Measurements from ENCODE around the gene RBM14. TPM values are rescaled to one million over a fixed set of nuclear protein-coding genes. Genes with fewer than 3 reads are reported as not detected.
"Not testable (repeated sequence)": the region's sequence is repeated elsewhere in the genome, so short reads cannot be mapped to it uniquely, and the experiment has no call there.

The RBM14 gene
- total RNA-seq, 5 donors from 2014 or later (not counting 1 experiment from before 2014, with no cell fraction given): 176 to 382 (median 191) TPM

DNA sequence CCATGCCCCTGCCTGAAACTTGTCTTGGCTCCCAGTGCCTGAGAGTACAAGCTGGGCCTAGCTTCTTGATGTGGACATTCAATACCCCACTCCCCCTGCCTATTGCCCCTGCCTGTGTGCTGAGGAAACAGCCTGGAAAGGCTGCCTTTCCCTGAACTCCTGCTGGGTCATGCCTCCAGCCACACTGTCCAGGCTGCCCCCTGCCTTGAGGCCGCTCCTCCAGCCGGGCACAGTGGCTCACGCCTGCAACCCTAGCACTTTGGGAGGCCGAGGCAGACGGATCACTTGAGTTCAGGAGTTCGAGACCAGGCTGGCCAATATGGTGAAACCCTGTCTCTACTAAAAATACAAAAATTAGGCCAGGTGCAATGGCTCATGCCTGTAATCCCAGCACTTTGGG lies 13.4 kb upstream of the RBM14 start:
- Histone ChIP-seq H3K9me3 (no peaks in the 10 kb centered on the region), H3K4me3 (ENCODE audit: control insufficient read depth in 1 of 2, extremely low read depth in 1 of 2, low read length in 1 of 2) (no peak overlapping the region), H3K36me3 (ENCODE audit: control insufficient read depth in 2 of 2, extremely low read depth in 1 of 2, insufficient read depth in 1 of 2, low read length in 1 of 2) (peaks cover 26 to 45% of the 10 kb centered on the region in 2 donors), H3K27me3 (replicated peaks in 1 of 2; ENCODE audit: control insufficient read depth in 2 of 2, extremely low read depth in 1 of 2, insufficient read depth in 2 of 2, low read length in 1 of 2) (no peaks in the 10 kb centered on the region), H3K4me1 (ENCODE audit: control insufficient read depth in 1 of 2, extremely low read depth in 1 of 2, insufficient read depth in 2 of 2, low read length in 2 of 2) (no peaks in the 10 kb centered on the region), H3K27ac (ENCODE audit: low read length) (no peak overlapping the region)
- 92% methylated on average over 5 of the region's 6 CpGs for WGBS (ENCODE audit: insufficient coverage)
- no peaks in the 10 kb centered on the region for H3K9me3 Mint-ChIP-seq
- peaks cover 26% of the 10 kb centered on the region for H3K36me3 Mint-ChIP-seq
- H3K27me3 Mint-ChIP-seq: no peaks in the 10 kb centered on the region
- DNase-seq (no peak), ATAC-seq (replicated peaks in 1 of 4) (no peak)
- no peak overlapping the region for H3K27ac Mint-ChIP-seq
- ChIA-PET POLR2A (interaction anchor here in 1 of 2 donors (0.6 kb wide), 1 partner anchor 19 kb away, joined by 6 read pairs; no protein-coding TSS in a partner anchor), CTCF (interaction anchor here in 1 of 2 donors (0.6 kb wide), 1 partner anchor 137 kb away, joined by 4 read pairs; no protein-coding TSS in a partner anchor)
- H3K4me3 Mint-ChIP-seq: no peak overlapping the region
- H3K4me1 Mint-ChIP-seq: peaks cover 0 to 3% (median under 1%) of the 10 kb centered on the region in 3 donors

DNA sequence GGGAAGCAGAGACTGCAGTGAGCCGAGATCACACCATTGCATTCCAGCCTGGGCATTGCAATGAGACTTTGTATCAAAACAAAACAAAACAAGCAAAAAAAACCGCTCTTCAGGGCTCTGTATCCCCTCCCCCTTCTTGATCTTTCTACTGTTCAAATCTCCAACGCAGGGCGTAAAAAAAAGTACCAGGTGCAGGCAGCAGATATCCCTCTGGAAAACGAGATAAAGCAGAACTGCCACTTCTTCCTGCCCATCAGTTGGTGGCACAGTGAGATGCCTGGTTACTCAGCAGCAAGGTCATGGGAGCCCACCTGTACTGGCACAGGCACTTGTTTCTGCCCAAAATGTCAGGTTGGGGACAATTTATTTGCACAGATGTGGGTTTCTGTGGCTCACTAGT lies 12.3 kb upstream of the RBM14 start:
- no peaks in the 10 kb centered on the region for H3K27me3 Mint-ChIP-seq
- ChIA-PET POLR2A (no interaction called here), CTCF (no interaction called here)
- Histone ChIP-seq H3K36me3 (ENCODE audit: control insufficient read depth in 2 of 2, extremely low read depth in 1 of 2, insufficient read depth in 1 of 2, low read length in 1 of 2) (peaks cover 26 to 41% of the 10 kb centered on the region in 2 donors), H3K9me3 (no peaks in the 10 kb centered on the region), H3K27me3 (replicated peaks in 1 of 2; ENCODE audit: control insufficient read depth in 2 of 2, extremely low read depth in 1 of 2, insufficient read depth in 2 of 2, low read length in 1 of 2) (no peaks in the 10 kb centered on the region), H3K4me1 (ENCODE audit: control insufficient read depth in 1 of 2, extremely low read depth in 1 of 2, insufficient read depth in 2 of 2, low read length in 2 of 2) (no peaks in the 10 kb centered on the region), H3K4me3 (ENCODE audit: control insufficient read depth in 1 of 2, extremely low read depth in 1 of 2, low read length in 1 of 2) (no peak overlapping the region), H3K27ac (ENCODE audit: low read length) (no peak overlapping the region)
- ATAC-seq (replicated peaks in 1 of 4) (no peak), DNase-seq (no peak)
- WGBS (ENCODE audit: insufficient coverage): 84% methylated on average over 5 of the region's 5 CpGs
- no peaks in the 10 kb centered on the region for H3K9me3 Mint-ChIP-seq
- H3K4me3 Mint-ChIP-seq: no peak overlapping the region
- H3K4me1 Mint-ChIP-seq: no peaks in the 10 kb centered on the region
- no peak overlapping the region for H3K27ac Mint-ChIP-seq
- H3K36me3 Mint-ChIP-seq: peaks cover 26% of the 10 kb centered on the region

DNA sequence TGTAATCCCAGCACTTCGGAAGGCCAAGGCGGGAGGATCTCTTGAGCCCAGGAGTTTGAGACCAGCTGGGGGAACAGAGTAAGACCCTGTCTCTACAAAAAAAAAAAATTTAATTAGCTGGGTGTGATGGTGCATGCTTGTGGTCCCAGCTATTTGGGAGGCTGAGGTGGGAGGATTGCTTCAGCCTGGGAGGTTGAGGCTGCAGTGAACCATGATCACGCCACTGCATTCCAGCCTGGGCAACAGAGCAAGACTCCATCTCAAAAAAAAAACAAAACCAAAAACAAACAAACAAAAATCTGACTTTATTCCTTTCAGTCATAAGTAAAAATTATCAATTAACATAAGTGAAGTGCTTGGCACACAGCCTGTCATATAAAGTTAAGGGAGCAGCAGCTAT lies 9.8 kb upstream of the RBM14 start:
- not testable (repeated sequence) for H3K4me3 ChIP-seq (ENCODE audit: control insufficient read depth in 1 of 2, extremely low read depth in 1 of 2, low read length in 1 of 2); H3K27ac ChIP-seq (ENCODE audit: low read length); ATAC-seq (replicated peaks in 1 of 4)

DNA sequence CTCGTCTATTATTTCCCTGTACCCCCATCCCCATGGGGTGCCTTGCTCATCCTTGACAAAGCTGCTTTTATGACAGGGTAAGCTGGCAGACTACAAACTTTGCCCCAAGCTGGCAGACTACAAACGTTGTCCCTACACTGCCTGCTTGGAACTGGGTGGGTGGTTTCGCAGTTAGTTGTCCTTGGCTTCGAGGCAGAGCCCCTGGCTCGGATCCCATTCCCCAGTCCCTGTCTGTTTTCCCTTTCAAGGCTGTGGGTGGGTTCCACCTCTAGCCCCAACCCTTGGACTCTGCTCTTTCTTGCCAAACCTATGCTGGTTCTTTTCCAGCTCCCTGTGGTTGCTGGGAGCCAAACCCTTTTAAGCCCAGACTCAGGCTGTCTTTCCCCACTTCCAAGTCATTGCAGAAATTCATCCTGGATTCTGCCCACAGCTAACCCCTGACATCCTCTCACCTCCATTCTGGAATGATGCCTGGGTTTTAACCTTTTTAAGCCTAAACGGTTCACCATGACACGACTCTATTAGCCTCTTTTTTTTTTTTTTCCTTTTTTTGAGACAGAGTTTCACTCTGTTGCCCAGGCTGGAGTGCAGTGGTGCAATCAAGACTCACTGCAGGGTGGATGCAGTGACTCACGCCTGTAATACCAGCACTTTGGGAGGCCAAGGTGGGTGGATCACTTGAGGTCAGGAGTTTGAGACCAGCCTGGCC lies 9.2 kb upstream of the RBM14 start:
- H3K4me1 ChIP-seq (ENCODE audit: control insufficient read depth in 1 of 2, extremely low read depth in 1 of 2, insufficient read depth in 2 of 2, low read length in 2 of 2): no peaks in the 10 kb centered on the region
- peaks cover 6 to 17% (median 9%) of the 10 kb centered on the region in 3 donors for H3K4me1 Mint-ChIP-seq
- H3K27ac ChIP-seq (ENCODE audit: low read length): no peak overlapping the region
- no peak overlapping the region for H3K4me3 ChIP-seq (ENCODE audit: control insufficient read depth in 1 of 2, extremely low read depth in 1 of 2, low read length in 1 of 2)
- H3K36me3 ChIP-seq (ENCODE audit: control insufficient read depth in 2 of 2, extremely low read depth in 1 of 2, insufficient read depth in 1 of 2, low read length in 1 of 2): peaks cover 23 to 25% of the 10 kb centered on the region in 2 donors
- no peak for DNase-seq
- CTCF ChIA-PET: no interaction called here
- no peaks in the 10 kb centered on the region for H3K9me3 Mint-ChIP-seq
- no peak for ATAC-seq (replicated peaks in 1 of 4)
- POLR2A ChIA-PET: no interaction called here
- no peaks in the 10 kb centered on the region for H3K27me3 Mint-ChIP-seq
- no peak overlapping the region for H3K27ac Mint-ChIP-seq
- no peak overlapping the region for H3K4me3 Mint-ChIP-seq
- H3K36me3 Mint-ChIP-seq: peaks cover 14% of the 10 kb centered on the region
- H3K9me3 ChIP-seq: no peaks in the 10 kb centered on the region
- 94% methylated on average over 6 of the region's 8 CpGs for WGBS (ENCODE audit: insufficient coverage)
- no peaks in the 10 kb centered on the region for H3K27me3 ChIP-seq (replicated peaks in 1 of 2; ENCODE audit: control insufficient read depth in 2 of 2, extremely low read depth in 1 of 2, insufficient read depth in 2 of 2, low read length in 1 of 2)

More for the DNA sequence above, 9.8 kb upstream of the RBM14 start:
- CTCF ChIA-PET; H3K4me1 ChIP-seq (ENCODE audit: control insufficient read depth in 1 of 2, extremely low read depth in 1 of 2, insufficient read depth in 2 of 2, low read length in 2 of 2); DNase-seq; H3K4me3 Mint-ChIP-seq; H3K27me3 Mint-ChIP-seq; POLR2A ChIA-PET; H3K27me3 ChIP-seq (replicated peaks in 1 of 2; ENCODE audit: control insufficient read depth in 2 of 2, extremely low read depth in 1 of 2, insufficient read depth in 2 of 2, low read length in 1 of 2); H3K27ac Mint-ChIP-seq; H3K9me3 Mint-ChIP-seq; H3K9me3 ChIP-seq: not testable (repeated sequence)
- peaks cover 6 to 15% (median 9%) of the 10 kb centered on the region in 3 donors for H3K4me1 Mint-ChIP-seq
- peaks cover 25 to 26% of the 10 kb centered on the region in 2 donors for H3K36me3 ChIP-seq (ENCODE audit: control insufficient read depth in 2 of 2, extremely low read depth in 1 of 2, insufficient read depth in 1 of 2, low read length in 1 of 2)
- WGBS (ENCODE audit: insufficient coverage): no CpG with 5 or more reads among the region's 3 CpGs
- H3K36me3 Mint-ChIP-seq: peaks cover 17% of the 10 kb centered on the region

DNA sequence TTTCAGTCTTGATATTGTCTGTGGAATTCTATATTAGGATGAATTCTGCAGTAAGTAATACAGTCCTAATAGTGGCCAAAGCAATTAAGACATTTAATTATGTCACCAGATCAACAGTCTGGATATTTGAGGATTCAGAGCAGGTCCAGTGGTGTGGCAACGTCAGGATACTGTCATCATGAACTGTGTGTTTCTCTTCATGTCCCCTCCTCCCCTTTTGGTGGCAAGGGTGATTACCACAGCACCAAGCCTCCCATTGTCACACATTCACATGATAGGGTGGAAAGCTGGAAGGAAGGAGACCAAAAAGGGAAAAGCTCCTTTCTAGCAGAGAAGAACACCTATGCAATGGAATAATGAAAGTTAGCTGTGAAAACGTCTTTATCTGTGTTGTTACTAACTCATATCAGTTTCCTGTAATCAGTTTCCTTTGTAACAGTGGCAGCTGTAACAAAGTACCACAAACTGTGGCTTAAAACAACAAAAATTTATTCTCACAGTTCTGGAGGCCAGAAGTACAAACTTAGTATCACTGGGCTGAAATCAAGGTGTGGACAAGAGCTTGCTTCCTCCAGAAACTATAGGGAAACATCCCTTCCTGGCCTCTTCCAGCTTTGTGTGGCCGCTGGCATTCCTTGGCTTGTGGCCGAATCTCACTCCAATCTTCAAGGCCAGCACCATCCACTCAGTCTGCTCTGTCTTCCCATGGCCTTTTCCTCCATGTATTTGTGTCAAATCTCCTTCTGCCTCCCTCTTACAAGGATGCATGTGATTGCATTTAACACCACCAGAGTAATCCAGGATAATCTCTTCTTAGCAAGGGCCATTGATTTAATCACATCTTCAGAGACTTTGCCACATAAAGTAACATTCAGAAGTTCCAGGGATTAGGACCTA lies 6.5 kb upstream of the RBM14 start:
- Histone ChIP-seq H3K9me3 (no peaks in the 10 kb centered on the region), H3K4me3 (ENCODE audit: control insufficient read depth in 1 of 2, extremely low read depth in 1 of 2, low read length in 1 of 2) (no peak overlapping the region), H3K4me1 (ENCODE audit: control insufficient read depth in 1 of 2, extremely low read depth in 1 of 2, insufficient read depth in 2 of 2, low read length in 2 of 2) (no peaks in the 10 kb centered on the region), H3K27ac (ENCODE audit: low read length) (peak overlapping the region; percentile 41), H3K36me3 (ENCODE audit: control insufficient read depth in 2 of 2, extremely low read depth in 1 of 2, insufficient read depth in 1 of 2, low read length in 1 of 2) (peaks cover 6 to 16% of the 10 kb centered on the region in 2 donors), H3K27me3 (replicated peaks in 1 of 2; ENCODE audit: control insufficient read depth in 2 of 2, extremely low read depth in 1 of 2, insufficient read depth in 2 of 2, low read length in 1 of 2) (no peaks in the 10 kb centered on the region)
- H3K27me3 Mint-ChIP-seq: no peaks in the 10 kb centered on the region
- peaks cover 6% of the 10 kb centered on the region for H3K36me3 Mint-ChIP-seq
- ATAC-seq (replicated peaks in 1 of 4) (peak in 1 of 4 experiments; percentile 41), DNase-seq (no peak)
- peaks cover 6 to 17% (median 9%) of the 10 kb centered on the region in 3 donors for H3K4me1 Mint-ChIP-seq
- no peak overlapping the region for H3K4me3 Mint-ChIP-seq
- WGBS (ENCODE audit: insufficient coverage): 100% methylated on average over 2 of the region's 4 CpGs
- H3K9me3 Mint-ChIP-seq: no peaks in the 10 kb centered on the region
- ChIA-PET CTCF (no interaction called here), POLR2A (interaction anchor here in 1 of 2 donors (0.5 kb wide), 1 partner anchor 50 kb away, joined by 4 read pairs; no protein-coding TSS in a partner anchor)
- H3K27ac Mint-ChIP-seq: peak overlapping the region; percentile 74 to 80

DNA sequence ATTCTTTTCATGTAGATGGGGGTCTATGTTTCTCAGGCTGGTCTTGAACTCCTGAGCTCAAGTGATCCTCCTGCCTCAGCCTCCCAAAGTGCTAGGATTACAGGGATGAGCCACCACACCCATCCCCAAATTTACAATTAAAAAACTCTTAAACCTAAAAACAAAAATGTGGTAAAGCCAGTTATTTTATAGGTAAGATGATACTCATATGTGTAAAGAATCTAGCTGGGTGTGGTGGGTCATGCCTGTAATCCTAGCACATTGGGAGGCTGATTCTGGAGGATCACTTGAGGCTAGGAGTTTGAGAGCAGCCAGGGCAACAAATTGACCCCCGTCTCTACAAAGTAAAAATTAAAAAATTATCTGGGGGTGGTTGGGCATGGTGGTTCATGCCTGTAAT lies 4.0 kb upstream of the RBM14 start:
- WGBS (ENCODE audit: insufficient coverage): no CpG with 5 or more reads among the region's 1 CpG
- CTCF ChIA-PET: no interaction called here
- POLR2A ChIA-PET: interaction anchor here in 1 of 2 donors (0.6 kb wide), 1 partner anchor 217 kb away, joined by 3 read pairs; no protein-coding TSS in a partner anchor
- H3K36me3 Mint-ChIP-seq: no peaks in the 10 kb centered on the region
- H3K9me3 ChIP-seq: no peaks in the 10 kb centered on the region
- no peaks in the 10 kb centered on the region for H3K27me3 ChIP-seq (replicated peaks in 1 of 2; ENCODE audit: control insufficient read depth in 2 of 2, extremely low read depth in 1 of 2, insufficient read depth in 2 of 2, low read length in 1 of 2)
- no peak overlapping the region for H3K27ac ChIP-seq (ENCODE audit: low read length)
- H3K27ac Mint-ChIP-seq: no peak overlapping the region
- no peaks in the 10 kb centered on the region for H3K36me3 ChIP-seq (ENCODE audit: control insufficient read depth in 2 of 2, extremely low read depth in 1 of 2, insufficient read depth in 1 of 2, low read length in 1 of 2)
- H3K4me3 Mint-ChIP-seq: no peak overlapping the region
- DNase-seq (no peak), ATAC-seq (replicated peaks in 1 of 4) (no peak)
- no peaks in the 10 kb centered on the region for H3K27me3 Mint-ChIP-seq
- peaks cover 17 to 29% (median 19%) of the 10 kb centered on the region in 3 donors for H3K4me1 Mint-ChIP-seq
- peaks cover 4 to 11% of the 10 kb centered on the region in 2 experiments for H3K4me1 ChIP-seq (ENCODE audit: control insufficient read depth in 1 of 2, extremely low read depth in 1 of 2, insufficient read depth in 2 of 2, low read length in 2 of 2)
- H3K4me3 ChIP-seq (ENCODE audit: control insufficient read depth in 1 of 2, extremely low read depth in 1 of 2, low read length in 1 of 2): no peak overlapping the region
- H3K9me3 Mint-ChIP-seq: no peaks in the 10 kb centered on the region
